Measurements from ENCODE around the gene PTHLH.
A peak's percentile ranks its signal among the peaks of the same experiment; 100 is the strongest.

Gene PTHLH

DNA sequence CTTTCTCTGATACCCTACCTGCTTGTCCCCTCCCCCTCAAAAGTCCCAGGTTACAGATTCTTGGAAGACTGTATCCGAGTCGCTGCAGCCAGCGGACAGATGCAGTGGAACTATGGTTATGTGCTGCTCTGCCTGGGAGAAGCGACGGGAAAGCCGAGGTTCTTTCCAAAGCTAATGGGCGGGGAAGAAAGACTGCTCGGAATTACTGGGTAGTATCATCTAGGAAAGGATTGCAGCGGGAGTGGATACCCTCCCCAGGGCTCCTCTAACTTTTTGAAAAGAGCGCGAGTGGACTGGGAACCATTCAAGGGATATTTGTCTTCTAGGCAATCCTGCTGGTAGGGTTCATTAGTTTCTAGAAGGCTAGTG, 1.4 kb downstream of the PTHLH start:
- peak overlapping the region; percentile 50 for H3K4me3 ChIP-seq (ENCODE audit: low read depth, low read length)
- DNase-seq (ENCODE audit: low read depth): no peak
- TF ChIP-seq, protein P1, sequence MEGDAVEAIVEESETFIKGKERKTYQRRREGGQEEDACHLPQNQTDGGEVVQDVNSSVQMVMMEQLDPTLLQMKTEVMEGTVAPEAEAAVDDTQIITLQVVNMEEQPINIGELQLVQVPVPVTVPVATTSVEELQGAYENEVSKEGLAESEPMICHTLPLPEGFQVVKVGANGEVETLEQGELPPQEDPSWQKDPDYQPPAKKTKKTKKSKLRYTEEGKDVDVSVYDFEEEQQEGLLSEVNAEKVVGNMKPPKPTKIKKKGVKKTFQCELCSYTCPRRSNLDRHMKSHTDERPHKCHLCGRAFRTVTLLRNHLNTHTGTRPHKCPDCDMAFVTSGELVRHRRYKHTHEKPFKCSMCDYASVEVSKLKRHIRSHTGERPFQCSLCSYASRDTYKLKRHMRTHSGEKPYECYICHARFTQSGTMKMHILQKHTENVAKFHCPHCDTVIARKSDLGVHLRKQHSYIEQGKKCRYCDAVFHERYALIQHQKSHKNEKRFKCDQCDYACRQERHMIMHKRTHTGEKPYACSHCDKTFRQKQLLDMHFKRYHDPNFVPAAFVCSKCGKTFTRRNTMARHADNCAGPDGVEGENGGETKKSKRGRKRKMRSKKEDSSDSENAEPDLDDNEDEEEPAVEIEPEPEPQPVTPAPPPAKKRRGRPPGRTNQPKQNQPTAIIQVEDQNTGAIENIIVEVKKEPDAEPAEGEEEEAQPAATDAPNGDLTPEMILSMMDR (IDR thresholded peaks at IDR 0.05; ENCODE audit: low read depth, low read length, missing control alignments): no peak
- in situ Hi-C loops (cut with HindIII; ENCODE audit: low sequenced_read_pairs): no loop called here

DNA sequence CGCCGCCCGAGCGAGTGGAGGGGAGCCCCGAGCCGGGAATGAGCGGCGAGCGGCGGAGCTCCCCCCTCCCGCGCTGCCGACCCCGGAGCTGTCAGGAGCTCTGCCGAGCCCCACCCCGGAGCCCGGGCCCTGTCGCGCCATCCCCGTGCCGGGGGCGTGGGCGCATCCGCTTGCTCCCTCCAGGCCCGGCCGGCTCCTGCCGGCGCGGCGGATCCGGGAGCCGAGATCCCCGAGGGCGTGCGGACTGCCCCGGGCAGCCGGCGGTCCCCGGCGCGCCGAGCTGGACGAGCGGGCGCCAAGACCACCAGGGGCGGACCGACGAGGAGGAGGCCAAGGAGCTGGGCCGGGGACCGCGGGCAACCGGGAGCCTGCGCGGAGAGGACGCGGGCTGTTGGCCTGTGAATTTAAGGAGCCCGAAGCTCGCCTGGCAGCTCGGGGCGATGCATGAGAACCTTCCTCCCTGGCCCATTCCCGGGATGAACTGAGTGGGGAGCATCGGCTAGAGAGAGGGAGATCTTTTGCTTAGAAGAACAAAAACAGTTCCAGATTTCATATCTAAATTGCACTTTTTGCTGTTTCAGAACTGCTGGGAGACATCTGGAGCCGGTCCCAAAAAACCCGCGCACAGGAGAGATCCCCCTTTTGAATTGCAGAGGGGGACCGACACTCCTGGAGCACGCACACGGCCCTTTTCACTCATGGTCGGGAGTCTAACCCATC, 2.0 kb downstream of the PTHLH start:
- H3K4me3 ChIP-seq (ENCODE audit: low read depth, low read length): peak overlapping the region; percentile 50
- in situ Hi-C loops (cut with HindIII; ENCODE audit: low sequenced_read_pairs): no loop called here

GRCh38 chr12:27969624-27970400, 2.7 kb downstream of the PTHLH start:
- TF ChIP-seq, protein P1 (IDR thresholded peaks at IDR 0.05; ENCODE audit: low read depth, low read length, missing control alignments): no peak
- in situ Hi-C loops (cut with HindIII; ENCODE audit: low sequenced_read_pairs): no loop called here
- H3K4me3 ChIP-seq (ENCODE audit: low read depth, low read length): peak overlapping the region; percentile 50
- DNase-seq (ENCODE audit: low read depth): no peak

More for the DNA sequence above, 2.0 kb downstream of the PTHLH start:
- DNase-seq (ENCODE audit: low read depth): no peak
- TF ChIP-seq, protein P1 (IDR thresholded peaks at IDR 0.05; ENCODE audit: low read depth, low read length, missing control alignments): no peak

- no peak for DNase-seq (ENCODE audit: low read depth)
- peak overlapping the region; percentile 50 for H3K4me3 ChIP-seq (ENCODE audit: low read depth, low read length)
- in situ Hi-C loops (cut with HindIII; ENCODE audit: low sequenced_read_pairs): no loop called here
- TF ChIP-seq, protein P1 (IDR thresholded peaks at IDR 0.05; ENCODE audit: low read depth, low read length, missing control alignments): peak; percentile 26
Measured at GRCh38 chr12:27968972-27969623, 3.4 kb downstream of the PTHLH start.

- in situ Hi-C loops (cut with HindIII; ENCODE audit: low sequenced_read_pairs): no loop called here
Measured at GRCh38 chr12:27967551-27968054, 4.9 kb downstream of the PTHLH start.

DNA sequence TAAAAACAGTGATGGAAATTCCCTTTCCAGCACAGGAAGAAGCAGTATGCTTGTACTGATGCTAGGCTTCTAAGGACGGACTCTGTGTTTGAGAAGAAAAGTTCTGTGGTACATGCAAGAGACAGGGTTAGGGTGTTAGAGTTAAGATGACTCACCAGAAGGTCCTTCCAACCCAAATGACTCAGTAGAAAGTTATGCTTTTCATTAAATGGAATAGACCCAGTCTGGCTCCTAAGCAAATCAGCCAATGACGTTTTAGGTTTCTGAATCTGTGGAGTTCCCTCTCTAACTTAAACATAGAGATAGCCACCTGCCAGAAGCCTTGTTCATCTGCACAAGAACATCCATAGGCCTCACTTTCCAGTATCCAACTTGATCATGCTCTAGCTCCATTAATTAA, 5.7 kb downstream of the PTHLH start:
- H3K4me3 ChIP-seq (ENCODE audit: low read depth, low read length): no peak overlapping the region
- in situ Hi-C loops (cut with HindIII; ENCODE audit: low sequenced_read_pairs): no loop called here
- DNase-seq (ENCODE audit: low read depth): peak; percentile 91
- TF ChIP-seq, protein P1 (IDR thresholded peaks at IDR 0.05; ENCODE audit: low read depth, low read length, missing control alignments): no peak

More at GRCh38 chr12:27967551-27968054, 4.9 kb downstream of the PTHLH start:
- TF ChIP-seq, protein P1 (IDR thresholded peaks at IDR 0.05; ENCODE audit: low read depth, low read length, missing control alignments): no peak
- no peak for DNase-seq (ENCODE audit: low read depth)
- no peak overlapping the region for H3K4me3 ChIP-seq (ENCODE audit: low read depth, low read length)
